ENCODE results near the gene CISD1.

DNA sequence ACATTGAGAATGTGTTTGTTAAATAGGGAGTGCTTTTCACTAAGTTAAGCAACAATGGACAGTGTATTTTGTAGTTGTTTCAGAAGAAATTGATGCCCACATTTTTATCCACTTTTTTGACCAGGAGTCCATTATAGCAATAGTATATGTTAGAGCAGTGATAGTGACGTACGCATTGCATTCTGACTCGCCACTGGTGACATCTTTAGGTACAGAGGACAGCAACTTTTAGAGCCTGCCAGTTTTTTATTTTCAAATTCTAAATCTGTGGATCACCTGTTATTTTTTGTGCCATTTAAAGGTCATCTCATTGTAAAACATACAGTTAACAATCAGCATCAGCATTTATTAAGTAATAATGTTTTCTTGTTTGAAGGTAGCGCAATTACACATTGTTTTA, 67.3 kb downstream of the CISD1 start:
- TF ChIP-seq, protein P1, sequence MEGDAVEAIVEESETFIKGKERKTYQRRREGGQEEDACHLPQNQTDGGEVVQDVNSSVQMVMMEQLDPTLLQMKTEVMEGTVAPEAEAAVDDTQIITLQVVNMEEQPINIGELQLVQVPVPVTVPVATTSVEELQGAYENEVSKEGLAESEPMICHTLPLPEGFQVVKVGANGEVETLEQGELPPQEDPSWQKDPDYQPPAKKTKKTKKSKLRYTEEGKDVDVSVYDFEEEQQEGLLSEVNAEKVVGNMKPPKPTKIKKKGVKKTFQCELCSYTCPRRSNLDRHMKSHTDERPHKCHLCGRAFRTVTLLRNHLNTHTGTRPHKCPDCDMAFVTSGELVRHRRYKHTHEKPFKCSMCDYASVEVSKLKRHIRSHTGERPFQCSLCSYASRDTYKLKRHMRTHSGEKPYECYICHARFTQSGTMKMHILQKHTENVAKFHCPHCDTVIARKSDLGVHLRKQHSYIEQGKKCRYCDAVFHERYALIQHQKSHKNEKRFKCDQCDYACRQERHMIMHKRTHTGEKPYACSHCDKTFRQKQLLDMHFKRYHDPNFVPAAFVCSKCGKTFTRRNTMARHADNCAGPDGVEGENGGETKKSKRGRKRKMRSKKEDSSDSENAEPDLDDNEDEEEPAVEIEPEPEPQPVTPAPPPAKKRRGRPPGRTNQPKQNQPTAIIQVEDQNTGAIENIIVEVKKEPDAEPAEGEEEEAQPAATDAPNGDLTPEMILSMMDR (IDR thresholded peaks at IDR 0.05) = no peak
- no peak for TF ChIP-seq POLR2A (IDR thresholded peaks at IDR 0.05)

Data from Peyer's patch (tissue), 4 donors.